Activated naive CD8-positive, alpha-beta T cell treated with anti-CD3 and anti-CD28 coated beads, Interleukin-2, amount 10 ng/mL, durations not matched to agents 7 days and 5 days (primary cell): ENCODE data around the gene CDC14C. TPM values are rescaled to one million over a fixed set of nuclear protein-coding genes. Genes with fewer than 3 reads are reported as not detected.

Source experiments
- ATAC-seq: fragments of 150-1000 bp; cut with Tn5 transposase; one replicate; pipeline ENCODE4 v1.10.0; 2021; ENCODE audit warnings: low read depth, moderate library complexity
- POLR2A ChIA-PET: fragments of 350-600 bp; sonication (Branson Sonifier 250); formaldehyde crosslinking; loops from one replicate; lab custom pipeline; 2021; ENCODE audit warnings: antibody characterized with exemption; lab: Charles Lee
- DNase-seq: peaks from one replicate; pipeline ENCODE4 v3.0.0; 2021
- H3K27ac Mint-ChIP-seq: one replicate; pipeline ENCODE4 v1.8.0; 2022; ENCODE audit warnings: mild to moderate bottlenecking, mixed read lengths
- H3K27me3 Mint-ChIP-seq: one replicate; pipeline ENCODE4 v1.8.0; 2022; ENCODE audit warnings: mild to moderate bottlenecking, moderate library complexity, mixed read lengths
- H3K36me3 Mint-ChIP-seq: one replicate; pipeline ENCODE4 v1.8.0; 2021; ENCODE audit warnings: mild to moderate bottlenecking, mixed read lengths
- H3K4me1 Mint-ChIP-seq: one replicate; pipeline ENCODE4 v1.8.0; 2021; ENCODE audit warnings: mixed read lengths
- H3K4me3 Mint-ChIP-seq: one replicate; pipeline ENCODE4 v1.8.0; 2022; ENCODE audit warnings: mild to moderate bottlenecking, moderate library complexity, mixed read lengths
- H3K9me3 Mint-ChIP-seq: one replicate; pipeline ENCODE4 v1.8.0; 2021; ENCODE audit warnings: mixed read lengths
- total RNA-seq, 2 experiments: library from RNA; stranded (reverse); gene quantifications; one replicate each; pipeline ENCODE4 v1.2.3, GENCODE V29; 2021

The CDC14C gene
- total RNA-seq, 2 experiments from 2014 or later: not detected

- H3K9me3 Mint-ChIP-seq: no peaks in the 10 kb centered on the region
- no peak overlapping the region for H3K27ac Mint-ChIP-seq
- no peak for DNase-seq
- H3K4me1 Mint-ChIP-seq: no peaks in the 10 kb centered on the region
- no peaks in the 10 kb centered on the region for H3K36me3 Mint-ChIP-seq
- no peak overlapping the region for H3K4me3 Mint-ChIP-seq
- H3K27me3 Mint-ChIP-seq: no peaks in the 10 kb centered on the region
- no peak for ATAC-seq
- POLR2A ChIA-PET: no interaction called here
Measured at GRCh38 chr7:48938539-48939295, 14.4 kb downstream of the CDC14C start.

GRCh38 chr7:48943279-48943990, 19.1 kb downstream of the CDC14C start:
- H3K27me3 Mint-ChIP-seq: no peaks in the 10 kb centered on the region
- no peaks in the 10 kb centered on the region for H3K4me1 Mint-ChIP-seq
- no peak overlapping the region for H3K4me3 Mint-ChIP-seq
- no peaks in the 10 kb centered on the region for H3K36me3 Mint-ChIP-seq
- no peak overlapping the region for H3K27ac Mint-ChIP-seq
- DNase-seq: no peak
- POLR2A ChIA-PET: no interaction called here
- H3K9me3 Mint-ChIP-seq: no peaks in the 10 kb centered on the region
- no peak for ATAC-seq

- H3K27ac Mint-ChIP-seq: no peak overlapping the region
- no peaks in the 10 kb centered on the region for H3K9me3 Mint-ChIP-seq
- DNase-seq: no peak
- ATAC-seq: no peak
- POLR2A ChIA-PET: no interaction called here
- no peak overlapping the region for H3K4me3 Mint-ChIP-seq
- H3K36me3 Mint-ChIP-seq: no peaks in the 10 kb centered on the region
- no peaks in the 10 kb centered on the region for H3K4me1 Mint-ChIP-seq
- H3K27me3 Mint-ChIP-seq: no peaks in the 10 kb centered on the region
Measured at GRCh38 chr7:48955916-48956315, 31.6 kb downstream of the CDC14C start.

GRCh38 chr7:48959676-48960075, 35.3 kb downstream of the CDC14C start:
- no peak overlapping the region for H3K4me3 Mint-ChIP-seq
- no peak overlapping the region for H3K27ac Mint-ChIP-seq

GRCh38 chr7:48962821-48963505, 38.6 kb downstream of the CDC14C start:
- DNase-seq (no peak), ATAC-seq (no peak)
- H3K27ac Mint-ChIP-seq: no peak overlapping the region
- H3K36me3 Mint-ChIP-seq: no peaks in the 10 kb centered on the region
- H3K27me3 Mint-ChIP-seq: no peaks in the 10 kb centered on the region
- no peak overlapping the region for H3K4me3 Mint-ChIP-seq
- POLR2A ChIA-PET: no interaction called here
- no peaks in the 10 kb centered on the region for H3K4me1 Mint-ChIP-seq
- H3K9me3 Mint-ChIP-seq: no peaks in the 10 kb centered on the region

More at GRCh38 chr7:48959676-48960075, 35.3 kb downstream of the CDC14C start:
- Mint-ChIP-seq H3K4me1 (no peaks in the 10 kb centered on the region), H3K36me3 (no peaks in the 10 kb centered on the region), H3K9me3 (no peaks in the 10 kb centered on the region), H3K27me3 (no peaks in the 10 kb centered on the region)
- no peak for ATAC-seq
- POLR2A ChIA-PET: no interaction called here
- no peak for DNase-seq

GRCh38 chr7:48964074-48964473, 39.7 kb downstream of the CDC14C start:
- Mint-ChIP-seq H3K27ac (no peak overlapping the region), H3K27me3 (no peaks in the 10 kb centered on the region), H3K4me3 (no peak overlapping the region), H3K4me1 (no peaks in the 10 kb centered on the region), H3K36me3 (no peaks in the 10 kb centered on the region), H3K9me3 (no peaks in the 10 kb centered on the region)
- ATAC-seq: no peak
- DNase-seq: no peak
- POLR2A ChIA-PET: no interaction called here

GRCh38 chr7:48971173-48971572, 46.8 kb downstream of the CDC14C start:
- Mint-ChIP-seq H3K4me1 (no peaks in the 10 kb centered on the region), H3K9me3 (no peaks in the 10 kb centered on the region), H3K36me3 (no peaks in the 10 kb centered on the region), H3K27ac (no peak overlapping the region), H3K27me3 (no peaks in the 10 kb centered on the region), H3K4me3 (no peak overlapping the region)
- DNase-seq: no peak
- POLR2A ChIA-PET: no interaction called here
- no peak for ATAC-seq

GRCh38 chr7:48976253-48976652, 51.9 kb downstream of the CDC14C start:
- POLR2A ChIA-PET: no interaction called here
- Mint-ChIP-seq H3K27me3 (no peaks in the 10 kb centered on the region), H3K4me1 (no peaks in the 10 kb centered on the region), H3K9me3 (no peaks in the 10 kb centered on the region), H3K4me3 (no peak overlapping the region), H3K36me3 (no peaks in the 10 kb centered on the region), H3K27ac (no peak overlapping the region)
- DNase-seq: no peak
- no peak for ATAC-seq

- no peaks in the 10 kb centered on the region for H3K36me3 Mint-ChIP-seq
Measured at GRCh38 chr7:48976850-48977249, 52.5 kb downstream of the CDC14C start.

More at GRCh38 chr7:48976850-48977249, 52.5 kb downstream of the CDC14C start:
- ATAC-seq: no peak
- Mint-ChIP-seq H3K27ac (no peak overlapping the region), H3K27me3 (no peaks in the 10 kb centered on the region), H3K4me1 (no peaks in the 10 kb centered on the region), H3K9me3 (no peaks in the 10 kb centered on the region), H3K4me3 (no peak overlapping the region)
- POLR2A ChIA-PET: no interaction called here
- no peak for DNase-seq
